Tibial nerve (tissue), 4 donors: ENCODE data around the gene TBC1D14. TPM values are rescaled to one million over a fixed set of nuclear protein-coding genes. Genes with fewer than 3 reads are reported as not detected.
A peak's percentile ranks its signal among the peaks of the same experiment; 100 is the strongest.

Experiments used
- DNase-seq, 2 donors: peaks; one replicate each; pipeline ENCODE4 v3.0.0-alpha.2; 2019; ENCODE audit warnings: low spot score in 2 of 2
- H3K27ac ChIP-seq, 4 donors: fragments of 200-600 bp; sonication (generic) in 3 of 4; one replicate each; pipeline ENCODE4 v1.5.1; 2017 to 2019; ENCODE audit warnings: mild to moderate bottlenecking in 1 of 4
- H3K27me3 ChIP-seq, 2 donors: fragments of 200-600 bp; sonication (generic) in 1 of 2; one replicate each; pipeline versions ENCODE4 v1.5.1 to v1.6.0; 2017 to 2019
- H3K36me3 ChIP-seq, 3 donors: fragments of 200-600 bp; sonication (generic); one replicate each; pipeline ENCODE4 v1.5.1; 2018 to 2019
- H3K4me1 ChIP-seq, 4 donors: fragments of 200-600 bp; sonication (generic) in 3 of 4; one replicate each; pipeline ENCODE4 v1.5.1; 2017 to 2019
- H3K4me3 ChIP-seq, 4 donors: fragments of 200-600 bp; sonication (generic) in 3 of 4; one replicate each; pipeline ENCODE4 v1.5.1; 2017 to 2019; ENCODE audit warnings: mild to moderate bottlenecking in 1 of 4, moderate library complexity in 1 of 4
- H3K9me3 ChIP-seq, 4 donors: fragments of 200-600 bp; sonication (generic) in 3 of 4; one replicate each; pipeline ENCODE4 v1.5.1; 2017 to 2019
- EP300 ChIP-seq, 2 donors: sonication (generic); formaldehyde crosslinking; IDR thresholded peaks; one replicate each; pipeline ENCODE4 v1.6.1; 2017; ENCODE audit warnings: antibody characterized with exemption in 2 of 2, mild to moderate bottlenecking in 1 of 2
- POLR2A ChIP-seq, 2 donors: fragments of 450-650 bp; IDR thresholded peaks; one replicate each; pipeline ENCODE4 v1.6.1; 2017; ENCODE audit warnings: antibody characterized with exemption in 2 of 2, mild to moderate bottlenecking in 2 of 2, moderate library complexity in 2 of 2
- WGBS, 2 donors: methylation state at CpG; one replicate each; pipeline ENCODE4 v1.1.5; 2018; 5-methylcytosine and 5-hydroxymethylcytosine counted together
- total RNA-seq, 4 donors: library from RNA; depleted of rRNA; stranded (reverse); fragments of >200 nt; gene quantifications; one replicate each; pipeline ENCODE4 v1.1.0, GENCODE V29; 2016
- TF ChIP-seq, protein P1 (sequence below), 5 experiments: fragments of 200-600 bp in 3 of 5; fragments of 450-650 bp in 2 of 5; sonication (generic) in 3 of 5; IDR thresholded peaks; one replicate each; pipeline ENCODE4 v1.5.1; 2016 to 2019; ENCODE audit warnings: antibody characterized with exemption in 5 of 5, mild to moderate bottlenecking in 3 of 5, moderate library complexity in 2 of 5

Gene TBC1D14
- total RNA-seq, 4 donors from 2014 or later: 46.9 to 65.7 (median 51.3) TPM

DNA sequence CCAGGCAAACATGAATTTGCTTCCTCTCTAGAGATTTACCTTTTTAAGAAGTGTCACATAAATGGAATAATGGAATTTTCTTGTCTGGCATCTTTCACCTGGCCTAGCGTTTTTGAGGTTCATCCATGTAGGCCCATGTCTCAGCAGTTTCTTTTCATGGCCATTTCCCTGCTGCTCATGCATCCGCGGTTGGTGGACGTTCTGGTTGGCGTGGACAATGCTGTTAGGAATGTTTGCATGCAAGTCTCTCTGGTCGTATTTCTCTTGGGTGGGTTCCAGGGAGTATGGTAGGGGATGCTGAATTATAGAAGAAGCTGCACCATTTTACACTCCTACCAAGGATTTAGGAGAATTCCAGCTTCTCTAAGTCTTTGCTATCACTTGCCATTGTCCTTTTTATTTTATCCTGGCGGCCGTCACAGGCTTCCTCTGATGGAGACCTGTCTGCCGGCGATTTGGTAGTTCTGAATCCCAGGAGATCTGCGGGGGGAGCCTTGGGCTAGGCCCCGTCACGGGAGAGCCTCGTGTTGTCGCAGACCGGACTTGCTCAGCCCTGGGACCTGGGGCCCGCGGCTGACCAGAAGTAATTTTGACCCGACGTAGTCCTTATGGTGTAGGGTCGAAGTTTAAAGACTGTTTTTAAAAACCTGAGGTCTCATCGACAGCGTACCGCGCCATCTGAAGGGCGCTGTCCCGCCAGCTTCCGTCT lies 76.6 kb downstream of the TBC1D14 start:
- Histone ChIP-seq H3K4me3 (peak overlapping the region; percentile 43 to 96 (median 70)), H3K9me3 (no peaks in the 10 kb centered on the region), H3K27ac (peak overlapping the region; percentile 88 to 99 (median 90)), H3K36me3 (peaks cover 0 to 4% (median 0%) of the 10 kb centered on the region in 3 donors), H3K27me3 (no peaks in the 10 kb centered on the region), H3K4me1 (peaks cover 0 to 68% (median 34%) of the 10 kb centered on the region in 4 donors)
- 2 to 4% methylated on average over 28 of the region's 28 CpGs for WGBS, 2 donors
- no peak for TF ChIP-seq EP300 (IDR thresholded peaks at IDR 0.05)
- TF ChIP-seq POLR2A (IDR thresholded peaks at IDR 0.05): no peak
- TF ChIP-seq, protein P1, sequence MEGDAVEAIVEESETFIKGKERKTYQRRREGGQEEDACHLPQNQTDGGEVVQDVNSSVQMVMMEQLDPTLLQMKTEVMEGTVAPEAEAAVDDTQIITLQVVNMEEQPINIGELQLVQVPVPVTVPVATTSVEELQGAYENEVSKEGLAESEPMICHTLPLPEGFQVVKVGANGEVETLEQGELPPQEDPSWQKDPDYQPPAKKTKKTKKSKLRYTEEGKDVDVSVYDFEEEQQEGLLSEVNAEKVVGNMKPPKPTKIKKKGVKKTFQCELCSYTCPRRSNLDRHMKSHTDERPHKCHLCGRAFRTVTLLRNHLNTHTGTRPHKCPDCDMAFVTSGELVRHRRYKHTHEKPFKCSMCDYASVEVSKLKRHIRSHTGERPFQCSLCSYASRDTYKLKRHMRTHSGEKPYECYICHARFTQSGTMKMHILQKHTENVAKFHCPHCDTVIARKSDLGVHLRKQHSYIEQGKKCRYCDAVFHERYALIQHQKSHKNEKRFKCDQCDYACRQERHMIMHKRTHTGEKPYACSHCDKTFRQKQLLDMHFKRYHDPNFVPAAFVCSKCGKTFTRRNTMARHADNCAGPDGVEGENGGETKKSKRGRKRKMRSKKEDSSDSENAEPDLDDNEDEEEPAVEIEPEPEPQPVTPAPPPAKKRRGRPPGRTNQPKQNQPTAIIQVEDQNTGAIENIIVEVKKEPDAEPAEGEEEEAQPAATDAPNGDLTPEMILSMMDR (IDR thresholded peaks at IDR 0.05): no peak
- peak; percentile 49 to 66 for DNase-seq

GRCh38 chr4:6986781-6987587 lies 77.4 kb downstream of the TBC1D14 start:
- Histone ChIP-seq H3K27me3 (no peaks in the 10 kb centered on the region), H3K9me3 (no peaks in the 10 kb centered on the region), H3K4me1 (peaks cover 0 to 76% (median 40%) of the 10 kb centered on the region in 4 donors), H3K27ac (peak overlapping the region; percentile 88 to 99 (median 90)), H3K36me3 (peaks cover 0 to 4% (median 0%) of the 10 kb centered on the region in 3 donors), H3K4me3 (peak overlapping the region; percentile 52 to 96 (median 70))
- peak; percentile 92 to 93 for DNase-seq
- WGBS, 2 donors: 1% methylated on average over 47 of the region's 78 CpGs
- TF ChIP-seq, protein P1 (IDR thresholded peaks at IDR 0.05): peak in 1 of 5 experiments; percentile 25
- TF ChIP-seq EP300 (IDR thresholded peaks at IDR 0.05) (peak in 1 of 2 donors; percentile 98), POLR2A (IDR thresholded peaks at IDR 0.05) (peak; percentile 85 to 87)

- H3K27me3 ChIP-seq: no peaks in the 10 kb centered on the region
- peak overlapping the region; percentile 80 to 99 (median 89) for H3K27ac ChIP-seq
- TF ChIP-seq POLR2A (IDR thresholded peaks at IDR 0.05): no peak
- TF ChIP-seq, protein P1 (IDR thresholded peaks at IDR 0.05): no peak
- no peak for TF ChIP-seq EP300 (IDR thresholded peaks at IDR 0.05)
- peak overlapping the region; percentile 52 to 96 (median 70) for H3K4me3 ChIP-seq
- no peak for DNase-seq
- peaks cover 0 to 4% (median 0%) of the 10 kb centered on the region in 3 donors for H3K36me3 ChIP-seq
- peaks cover 0 to 82% (median 43%) of the 10 kb centered on the region in 4 donors for H3K4me1 ChIP-seq
- 1 to 2% methylated on average over 17 of the region's 17 CpGs for WGBS, 2 donors
- no peaks in the 10 kb centered on the region for H3K9me3 ChIP-seq
Measured at GRCh38 chr4:6987588-6987961, 77.9 kb downstream of the TBC1D14 start.

GRCh38 chr4:6988016-6988715 lies 78.5 kb downstream of the TBC1D14 start:
- Histone ChIP-seq H3K27ac (peak overlapping the region in 3 of 4 donors; percentile 88 to 99 (median 90)), H3K9me3 (no peaks in the 10 kb centered on the region), H3K4me3 (peak overlapping the region; percentile 52 to 96 (median 70)), H3K36me3 (peaks cover 0 to 4% (median 0%) of the 10 kb centered on the region in 3 donors), H3K27me3 (no peaks in the 10 kb centered on the region), H3K4me1 (peaks cover 0 to 88% (median 44%) of the 10 kb centered on the region in 4 donors)
- 51 to 54% methylated on average over 13 of the region's 13 CpGs for WGBS, 2 donors
- no peak for DNase-seq
- TF ChIP-seq EP300 (IDR thresholded peaks at IDR 0.05) (no peak), POLR2A (IDR thresholded peaks at IDR 0.05) (no peak)
- TF ChIP-seq, protein P1 (IDR thresholded peaks at IDR 0.05): no peak
